HG03045 (cell line): ENCODE measurements around the gene PCDHGA3.
"Not testable (repeated sequence)": the region's sequence is repeated elsewhere in the genome, so short reads cannot be mapped to it uniquely, and the experiment has no call there.

Experiments used
- ATAC-seq: cut with Tn5 transposase; IDR thresholded peaks from one replicate; pipeline ENCODE4 v1.9.1; 2021; ENCODE audit warnings: mild to moderate bottlenecking, moderate library complexity; ENCODE audit not compliant: unreplicated experiment

PCDHGA3 gene

DNA sequence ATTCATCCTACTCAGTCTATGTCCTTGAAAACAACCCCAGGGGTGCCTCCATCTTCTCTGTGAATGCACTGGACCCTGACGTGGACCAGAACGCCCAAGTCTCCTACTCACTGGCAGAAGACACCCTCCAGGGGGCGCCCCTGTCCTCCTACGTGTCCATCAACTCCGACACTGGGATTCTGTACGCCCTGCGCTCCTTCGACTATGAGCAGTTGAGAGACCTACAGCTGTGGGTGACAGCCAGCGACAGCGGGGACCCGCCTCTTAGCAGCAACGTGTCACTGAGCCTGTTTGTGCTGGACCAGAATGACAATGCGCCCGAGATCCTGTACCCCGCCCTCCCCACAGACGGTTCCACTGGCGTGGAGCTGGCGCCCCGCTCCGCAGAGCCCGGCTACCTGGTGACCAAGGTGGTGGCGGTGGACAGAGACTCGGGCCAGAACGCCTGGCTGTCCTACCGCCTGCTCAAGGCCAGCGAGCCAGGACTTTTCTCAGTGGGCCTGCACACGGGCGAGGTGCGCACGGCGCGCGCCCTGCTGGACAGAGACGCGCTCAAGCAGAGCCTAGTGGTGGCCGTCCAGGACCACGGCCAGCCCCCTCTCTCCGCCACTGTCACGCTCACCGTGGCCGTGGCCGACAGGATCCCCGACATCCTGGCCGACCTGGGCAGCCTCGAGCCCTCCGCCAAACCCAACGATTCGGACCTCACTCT is 32.0 kb downstream of the PCDHGA3 start:
- not testable (repeated sequence) for ATAC-seq

DNA sequence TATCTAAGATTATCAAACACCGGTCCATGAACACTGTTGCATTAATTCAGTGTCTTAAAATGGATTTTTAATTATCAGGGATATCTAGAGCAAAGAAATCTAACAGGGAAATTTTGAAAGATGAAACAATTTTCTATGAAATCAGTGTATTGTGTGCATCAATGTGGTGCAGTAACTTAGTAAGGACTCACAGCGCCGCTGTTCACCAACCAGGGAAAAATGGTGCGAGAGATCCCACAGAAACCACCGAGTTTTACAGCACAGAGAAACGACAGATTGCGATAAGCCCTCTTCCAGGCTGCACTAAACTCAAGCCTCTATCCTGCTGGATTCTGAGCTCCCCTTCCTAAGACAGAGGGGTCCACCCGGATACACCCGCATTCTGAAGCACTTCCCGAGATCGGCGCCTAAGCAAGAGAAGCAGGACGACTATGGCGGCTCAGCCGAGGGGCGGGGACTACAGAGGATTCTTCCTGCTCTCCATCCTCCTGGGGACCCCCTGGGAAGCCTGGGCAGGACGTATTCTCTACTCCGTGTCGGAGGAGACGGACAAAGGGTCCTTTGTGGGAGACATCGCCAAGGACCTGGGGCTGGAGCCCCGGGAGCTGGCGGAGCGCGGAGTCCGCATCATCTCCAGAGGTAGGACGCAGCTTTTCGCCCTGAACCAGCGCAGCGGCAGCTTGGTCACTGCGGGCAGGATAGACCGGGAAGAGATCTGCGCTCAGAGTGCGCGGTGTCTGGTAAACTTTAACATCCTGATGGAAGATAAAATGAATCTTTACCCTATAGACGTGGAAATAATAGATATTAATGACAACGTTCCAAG is 39.1 kb downstream of the PCDHGA3 start, which contains the start of gene PCDHGA7:
PCDHGA7 (plus strand) TSS at position 274 of the 826 bp plus-strand sequence; CDS start at position 432, 158 bp downstream.
- ATAC-seq: no peak

DNA sequence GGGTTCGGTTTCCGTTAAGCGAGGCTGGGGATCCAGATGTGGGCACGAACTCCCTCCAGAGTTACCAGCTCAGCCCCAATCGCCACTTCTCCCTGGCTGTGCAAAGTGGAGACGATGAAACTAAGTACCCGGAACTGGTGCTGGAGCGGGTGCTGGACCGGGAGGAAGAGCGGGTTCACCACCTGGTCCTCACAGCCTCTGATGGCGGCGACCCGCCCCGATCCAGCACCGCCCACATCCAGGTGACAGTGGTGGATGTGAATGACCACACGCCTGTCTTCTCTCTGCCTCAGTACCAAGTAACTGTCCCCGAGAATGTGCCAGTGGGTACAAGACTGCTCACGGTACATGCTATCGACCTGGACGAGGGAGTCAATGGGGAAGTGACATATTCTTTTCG is 39.7 kb downstream of the PCDHGA3 start:
- ATAC-seq: no peak

DNA sequence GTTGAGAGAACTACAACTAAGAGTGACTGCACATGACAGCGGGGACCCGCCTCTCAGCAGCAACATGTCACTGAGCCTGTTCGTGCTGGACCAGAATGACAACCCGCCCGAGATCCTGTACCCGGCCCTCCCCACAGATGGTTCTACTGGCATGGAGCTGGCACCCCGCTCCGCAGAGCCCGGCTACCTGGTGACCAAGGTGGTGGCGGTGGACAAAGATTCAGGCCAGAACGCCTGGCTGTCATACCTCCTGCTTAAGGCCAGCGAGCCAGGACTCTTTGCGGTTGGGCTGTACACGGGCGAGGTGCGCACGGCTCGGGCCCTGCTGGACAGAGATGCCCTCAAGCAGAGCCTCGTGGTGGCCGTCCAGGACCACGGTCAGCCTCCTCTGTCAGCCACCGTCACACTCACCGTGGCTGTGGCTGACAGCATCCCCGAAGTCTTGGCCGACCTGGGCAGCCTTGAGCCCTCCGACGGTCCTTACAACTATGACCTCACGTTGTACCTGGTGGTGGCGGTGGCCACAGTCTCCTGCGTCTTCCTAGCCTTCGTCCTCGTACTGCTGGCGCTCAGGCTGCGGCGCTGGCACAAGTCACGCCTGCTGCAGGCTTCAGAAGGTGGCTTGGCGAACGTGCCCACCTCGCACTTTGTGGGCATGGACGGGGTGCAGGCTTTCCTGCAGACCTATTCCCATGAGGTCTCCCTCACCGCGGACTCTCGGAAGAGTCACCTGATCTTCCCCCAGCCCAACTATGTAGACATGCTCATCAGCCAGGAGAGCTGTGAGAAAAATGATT is 41.0 kb downstream of the PCDHGA3 start:
- ATAC-seq: no peak

DNA sequence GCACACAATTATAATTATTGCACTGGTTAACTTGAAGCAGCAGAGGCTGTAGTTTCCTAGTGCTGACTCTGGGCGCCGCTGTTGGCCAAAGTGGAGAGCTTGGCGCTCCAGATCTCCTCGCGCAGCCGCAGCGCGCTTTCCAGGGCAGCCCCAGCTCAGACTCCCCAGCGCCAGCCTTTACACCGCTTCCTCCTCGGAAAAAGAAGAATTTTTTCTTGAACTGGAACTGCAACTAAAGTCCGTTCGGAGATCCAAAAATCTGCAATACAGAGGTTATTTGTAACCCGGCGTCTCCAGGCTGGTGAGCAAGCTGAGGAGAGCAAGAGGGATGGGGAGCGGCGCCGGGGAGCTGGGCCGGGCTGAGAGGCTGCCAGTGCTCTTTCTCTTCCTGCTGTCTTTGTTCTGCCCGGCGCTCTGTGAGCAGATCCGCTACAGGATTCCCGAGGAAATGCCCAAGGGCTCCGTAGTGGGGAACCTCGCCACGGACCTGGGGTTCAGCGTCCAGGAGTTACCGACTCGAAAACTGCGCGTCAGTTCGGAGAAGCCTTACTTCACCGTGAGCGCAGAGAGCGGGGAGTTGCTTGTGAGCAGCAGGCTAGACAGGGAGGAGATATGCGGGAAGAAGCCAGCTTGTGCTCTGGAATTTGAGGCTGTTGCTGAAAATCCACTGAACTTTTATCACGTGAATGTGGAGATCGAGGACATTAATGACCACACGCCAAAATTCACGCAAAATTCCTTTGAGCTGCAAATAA is 44.1 kb downstream of the PCDHGA3 start, which contains the start of gene PCDHGB4:
PCDHGB4 (plus strand) TSS at position 142 of the 755 bp plus-strand sequence; CDS start at position 329, 187 bp downstream.
- ATAC-seq: not testable (repeated sequence)

DNA sequence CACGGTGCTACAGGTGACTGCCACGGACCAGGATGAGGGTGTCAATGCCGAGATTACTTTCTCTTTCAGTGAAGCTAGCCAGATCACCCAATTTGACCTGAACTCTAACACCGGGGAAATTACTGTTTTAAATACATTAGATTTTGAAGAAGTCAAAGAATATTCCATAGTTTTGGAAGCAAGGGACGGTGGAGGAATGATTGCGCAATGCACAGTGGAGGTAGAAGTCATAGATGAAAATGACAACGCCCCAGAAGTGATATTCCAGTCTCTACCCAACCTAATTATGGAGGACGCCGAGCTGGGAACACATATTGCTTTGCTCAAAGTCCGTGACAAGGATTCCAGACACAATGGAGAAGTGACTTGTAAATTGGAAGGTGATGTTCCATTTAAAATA is 45.0 kb downstream of the PCDHGA3 start:
- no peak for ATAC-seq

DNA sequence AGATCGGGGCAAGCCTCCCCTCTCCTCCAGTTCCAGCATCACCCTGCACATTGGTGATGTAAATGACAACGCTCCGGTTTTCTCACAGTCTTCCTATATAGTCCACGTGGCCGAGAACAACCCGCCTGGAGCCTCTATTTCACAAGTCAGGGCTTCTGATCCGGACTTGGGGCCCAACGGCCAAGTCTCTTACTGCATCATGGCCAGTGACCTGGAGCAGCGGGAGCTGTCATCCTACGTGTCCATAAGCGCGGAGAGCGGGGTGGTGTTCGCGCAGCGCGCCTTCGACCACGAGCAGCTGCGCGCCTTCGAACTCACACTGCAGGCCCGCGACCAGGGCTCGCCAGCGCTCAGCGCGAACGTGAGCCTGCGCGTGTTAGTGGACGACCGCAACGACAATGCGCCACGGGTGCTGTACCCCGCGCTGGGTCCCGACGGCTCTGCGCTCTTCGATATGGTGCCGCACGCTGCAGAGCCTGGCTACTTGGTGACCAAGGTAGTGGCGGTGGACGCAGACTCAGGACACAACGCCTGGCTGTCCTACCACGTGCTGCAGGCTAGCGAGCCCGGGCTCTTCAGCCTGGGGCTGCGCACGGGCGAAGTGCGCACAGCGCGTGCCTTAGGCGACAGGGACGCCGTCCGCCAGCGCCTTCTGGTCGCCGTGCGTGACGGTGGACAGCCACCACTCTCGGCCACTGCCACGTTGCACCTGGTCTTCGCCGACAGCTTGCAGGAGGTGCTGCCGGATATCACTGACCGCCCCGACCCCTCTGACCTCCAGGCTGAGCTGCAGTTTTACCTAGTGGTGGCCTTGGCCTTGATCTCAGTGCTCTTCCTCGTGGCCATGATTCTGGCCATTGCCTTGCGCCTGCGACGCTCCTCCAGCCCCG is 45.8 kb downstream of the PCDHGA3 start:
- no peak for ATAC-seq

DNA sequence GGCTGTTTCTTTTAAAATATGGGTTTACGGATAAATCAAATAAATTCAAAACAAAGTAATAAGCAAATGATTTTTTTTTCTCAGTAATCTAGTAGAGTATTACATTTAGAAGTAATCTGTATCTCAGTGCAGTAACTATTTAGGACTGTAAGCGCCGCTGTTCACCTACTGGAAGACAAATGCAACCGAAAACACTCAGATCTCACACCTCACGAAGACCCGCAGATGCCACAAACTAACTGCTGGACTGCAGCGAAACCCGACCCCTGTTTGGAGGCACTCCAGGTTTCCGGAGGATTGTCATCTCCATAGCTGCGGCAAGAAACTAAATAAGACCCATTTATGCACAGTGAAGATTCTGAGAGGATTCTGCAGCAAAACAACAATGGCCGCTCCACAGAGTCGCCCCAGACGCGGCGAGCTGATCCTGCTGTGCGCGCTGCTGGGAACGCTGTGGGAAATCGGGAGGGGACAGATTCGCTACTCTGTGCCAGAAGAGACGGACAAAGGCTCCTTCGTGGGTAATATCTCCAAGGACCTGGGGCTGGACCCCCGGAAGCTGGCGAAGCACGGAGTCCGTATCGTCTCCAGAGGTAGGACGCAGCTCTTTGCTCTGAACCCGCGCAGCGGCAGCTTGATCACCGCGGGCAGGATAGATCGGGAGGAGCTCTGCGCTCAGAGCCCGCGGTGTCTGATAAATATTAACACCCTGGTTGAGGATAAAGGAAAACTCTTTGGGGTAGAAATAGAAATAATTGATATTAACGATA is 49.0 kb downstream of the PCDHGA3 start, which contains the start of gene PCDHGA8:
PCDHGA8 (plus strand) TSS at position 205 of the 770 bp plus-strand sequence; CDS start at position 386, 181 bp downstream.
- ATAC-seq: no peak

DNA sequence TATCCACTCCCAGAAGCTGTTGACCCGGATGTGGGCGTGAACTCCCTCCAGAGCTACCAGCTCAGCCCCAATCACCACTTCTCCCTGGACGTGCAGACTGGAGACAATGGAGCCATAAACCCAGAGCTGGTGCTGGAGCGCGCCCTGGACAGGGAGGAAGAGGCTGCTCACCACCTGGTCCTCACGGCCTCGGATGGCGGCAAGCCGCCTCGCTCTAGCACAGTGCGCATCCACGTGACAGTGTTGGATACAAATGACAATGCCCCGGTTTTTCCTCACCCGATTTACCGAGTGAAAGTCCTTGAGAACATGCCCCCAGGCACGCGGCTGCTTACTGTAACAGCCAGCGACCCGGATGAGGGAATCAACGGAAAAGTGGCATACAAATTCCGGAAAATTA is 49.6 kb downstream of the PCDHGA3 start:
- ATAC-seq: no peak

DNA sequence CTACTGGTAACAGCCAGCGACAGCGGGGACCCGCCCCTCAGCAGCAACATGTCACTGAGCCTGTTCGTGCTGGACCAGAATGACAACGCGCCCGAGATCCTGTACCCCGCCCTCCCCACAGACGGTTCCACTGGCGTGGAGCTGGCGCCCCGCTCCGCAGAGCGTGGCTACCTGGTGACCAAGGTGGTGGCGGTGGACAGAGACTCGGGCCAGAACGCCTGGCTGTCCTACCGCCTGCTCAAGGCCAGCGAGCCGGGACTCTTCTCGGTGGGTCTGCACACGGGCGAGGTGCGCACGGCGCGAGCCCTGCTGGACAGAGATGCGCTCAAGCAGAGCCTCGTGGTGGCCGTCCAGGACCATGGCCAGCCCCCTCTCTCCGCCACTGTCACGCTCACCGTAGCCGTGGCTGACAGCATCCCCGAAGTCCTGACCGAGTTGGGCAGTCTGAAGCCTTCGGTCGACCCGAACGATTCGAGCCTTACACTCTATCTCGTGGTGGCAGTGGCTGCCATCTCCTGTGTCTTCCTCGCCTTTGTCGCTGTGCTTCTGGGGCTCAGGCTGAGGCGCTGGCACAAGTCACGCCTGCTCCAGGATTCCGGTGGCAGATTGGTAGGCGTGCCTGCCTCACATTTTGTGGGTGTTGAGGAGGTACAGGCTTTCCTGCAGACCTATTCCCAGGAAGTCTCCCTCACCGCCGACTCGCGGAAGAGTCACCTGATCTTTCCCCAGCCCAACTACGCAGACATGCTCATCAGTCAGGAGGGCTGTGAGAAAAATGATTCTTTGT is 51.0 kb downstream of the PCDHGA3 start:
- ATAC-seq: not testable (repeated sequence)
